ENCODE data around the gene MACROH2A2.

Gene MACROH2A2

GRCh38 chr10:70052462-70053217, at the start of gene MACROH2A2:
Gene MACROH2A2, plus strand, starts transcription at chr10:70052846. Its CDS starts 22,813 bp downstream, at chr10:70075659.
- DNase-seq (ENCODE audit: low read depth) = peak; percentile 64
- peak; percentile 44 for TF ChIP-seq CTCF (IDR thresholded peaks at IDR 0.05; ENCODE audit: low read length, missing control alignments)

GRCh38 chr10:70007116-70007820, 45.4 kb upstream of the MACROH2A2 start:
- H3K4me3 ChIP-seq (replicated peaks; ENCODE audit: low read depth, low read length) = no peak overlapping the region
- peak; percentile 44 for DNase-seq (ENCODE audit: low read depth)
- TF ChIP-seq CTCF (IDR thresholded peaks at IDR 0.05; ENCODE audit: low read length, missing control alignments) = no peak

More at GRCh38 chr10:70052462-70053217, at the start of gene MACROH2A2:
- H3K4me3 ChIP-seq (replicated peaks; ENCODE audit: low read depth, low read length) = peak within 1 kb of the TSS; percentile 67

- no peak for TF ChIP-seq CTCF (IDR thresholded peaks at IDR 0.05; ENCODE audit: low read length, missing control alignments)
- DNase-seq (ENCODE audit: low read depth) = no peak
- no peak overlapping the region for H3K4me3 ChIP-seq (replicated peaks; ENCODE audit: low read depth, low read length)
These were observed 21.4 kb upstream of the MACROH2A2 start for GRCh38 chr10:70031215-70031614.

- no peak for TF ChIP-seq CTCF (IDR thresholded peaks at IDR 0.05; ENCODE audit: low read length, missing control alignments)
- DNase-seq (ENCODE audit: low read depth) = no peak
- no peak overlapping the region for H3K4me3 ChIP-seq (replicated peaks; ENCODE audit: low read depth, low read length)
These were observed 19.9 kb upstream of the MACROH2A2 start for GRCh38 chr10:70032667-70033289.

- H3K4me3 ChIP-seq (replicated peaks; ENCODE audit: low read depth, low read length) = no peak overlapping the region
- DNase-seq (ENCODE audit: low read depth) = no peak
- TF ChIP-seq CTCF (IDR thresholded peaks at IDR 0.05; ENCODE audit: low read length, missing control alignments) = no peak
These were observed 18.4 kb upstream of the MACROH2A2 start for GRCh38 chr10:70034232-70034631.

- no peak for DNase-seq (ENCODE audit: low read depth)
- no peak for TF ChIP-seq CTCF (IDR thresholded peaks at IDR 0.05; ENCODE audit: low read length, missing control alignments)
These were observed 17.1 kb upstream of the MACROH2A2 start for GRCh38 chr10:70035531-70035930.

More at GRCh38 chr10:70035531-70035930, 17.1 kb upstream of the MACROH2A2 start:
- H3K4me3 ChIP-seq (replicated peaks; ENCODE audit: low read depth, low read length) = no peak overlapping the region
